RPMI8226 (cell line): ENCODE data around the gene UACA.
A peak's percentile ranks its signal among the peaks of the same experiment; 100 is the strongest.
"Not testable (repeated sequence)": the region's sequence is repeated elsewhere in the genome, so short reads cannot be mapped to it uniquely, and the experiment has no call there.

Experiments
- DNase-seq: peaks from one replicate; pipeline ENCODE4 v3.0.0-alpha.2; 2015

UACA gene

GRCh38 chr15:70753101-70753829 lies 10.1 kb downstream of the UACA start:
- DNase-seq = no peak

GRCh38 chr15:70752193-70752635 lies 11.1 kb downstream of the UACA start:
- DNase-seq = no peak

- no peak for DNase-seq
These were observed 13.0 kb downstream of the UACA start for GRCh38 chr15:70750203-70750869.

- peak; percentile 37 for DNase-seq
These were observed 15.0 kb downstream of the UACA start for GRCh38 chr15:70748281-70748747.

- DNase-seq = not testable (repeated sequence)
These were observed 16.8 kb downstream of the UACA start for GRCh38 chr15:70746598-70746997.

GRCh38 chr15:70742928-70743327 lies 20.4 kb downstream of the UACA start:
- DNase-seq = peak; percentile 44

GRCh38 chr15:70741677-70742293 lies 21.6 kb downstream of the UACA start:
- DNase-seq = no peak

- DNase-seq = peak; percentile 76
These were observed 22.2 kb downstream of the UACA start for GRCh38 chr15:70741107-70741531.

GRCh38 chr15:70735040-70735439 lies 28.3 kb downstream of the UACA start:
- not testable (repeated sequence) for DNase-seq

- no peak for DNase-seq
These were observed 34.2 kb downstream of the UACA start for GRCh38 chr15:70729164-70729563.

- DNase-seq = no peak
These were observed 36.6 kb downstream of the UACA start for GRCh38 chr15:70726753-70727152.

- DNase-seq = no peak
These were observed 39.4 kb downstream of the UACA start for GRCh38 chr15:70723927-70724326.

GRCh38 chr15:70723122-70723422 lies 40.3 kb downstream of the UACA start:
- DNase-seq = no peak

- peak; percentile 64 for DNase-seq
These were observed 40.9 kb downstream of the UACA start for GRCh38 chr15:70722266-70723121.

- DNase-seq = no peak
These were observed 42.9 kb downstream of the UACA start for GRCh38 chr15:70720228-70721016.

GRCh38 chr15:70717237-70717793 lies 46.0 kb downstream of the UACA start:
- no peak for DNase-seq

GRCh38 chr15:70715840-70716485 lies 47.4 kb downstream of the UACA start:
- DNase-seq = no peak

- no peak for DNase-seq
These were observed 48.8 kb downstream of the UACA start for GRCh38 chr15:70714565-70714964.

- no peak for DNase-seq
These were observed 49.3 kb downstream of the UACA start for GRCh38 chr15:70714015-70714414.

GRCh38 chr15:70712271-70712670 lies 51.1 kb downstream of the UACA start:
- DNase-seq = no peak

- no peak for DNase-seq
These were observed 52.6 kb downstream of the UACA start for GRCh38 chr15:70710714-70711113.
